HCT116 (cell line): ENCODE data around the gene TNFRSF21. TPM values are rescaled to one million over a fixed set of nuclear protein-coding genes. Genes with fewer than 3 reads are reported as not detected.

Source experiments
- ATAC-seq: fragments of 200-7000 bp; cut with Tn5 transposase; 2 replicates; pipeline ENCODE4 v1.9.1; 2020; ENCODE audit warnings: mild to moderate bottlenecking, moderate library complexity
- BruUV-seq: library from RNA; stranded (reverse); fragments of 400-500 nt; replicated peaks from 2 replicates; lab custom pipeline; 2021; lab: Mats Ljungman, UMichigan
- CTCF ChIA-PET: fragments of 300-600 bp; sonication (Branson Sonifier 250); formaldehyde crosslinking; loops from one replicate; lab custom pipeline; 2021; ENCODE audit warnings: antibody characterized with exemption; lab: Charles Lee
- POLR2A ChIA-PET: fragments of 300-600, 350-600 bp; sonication (Branson Sonifier 250); formaldehyde crosslinking; loops from one replicate; lab custom pipeline; 2021; ENCODE audit warnings: antibody characterized with exemption; lab: Charles Lee
- RAD21 ChIA-PET, 2 experiments: fragments of 300-600 bp; sonication (Branson Sonifier 250); formaldehyde crosslinking; loops; one replicate each; lab custom pipeline; 2023; ENCODE audit warnings: low total read pairs in 2 of 2; ENCODE audit not compliant: uncharacterized antibody in 2 of 2, unreplicated experiment in 2 of 2, low non-redundant PET in 1 of 2; lab: Charles Lee
- DNase-seq: peaks from one replicate; pipeline ENCODE4 v3.0.0-alpha.2; 2010; ENCODE audit warnings: low read depth, low spot score
- H2AFZ ChIP-seq: fragments of 200-600 bp; shearing (Covaris generic), sonication (generic); 2 replicates; pipeline ENCODE4 v1.6.1; 2017; ENCODE audit warnings: low read depth, mixed run types, mixed read lengths, antibody characterized with exemption, low read length; ENCODE audit not compliant: poor library complexity, severe bottlenecking
- H3K27ac ChIP-seq: 2 replicates; pipeline ENCODE4 v1.5.1; 2012; ENCODE audit warnings: low read depth, low read length
- H3K27me3 ChIP-seq: fragments of 200-600 bp; sonication (generic); 2 replicates; pipeline ENCODE4 v1.6.1; 2016; ENCODE audit warnings: mixed run types, low read length, mixed read lengths; ENCODE audit not compliant: insufficient read depth
- H3K36me3 ChIP-seq, 2 experiments: fragments of 200-500 bp in 1 of 2; fragments of 200-600 bp in 1 of 2; sonication (Bioruptor generic) in 1 of 2; sonication (generic) in 1 of 2; 2 replicates each; pipeline versions ENCODE4 v1.5.1 to v1.6.1; 2014 to 2016; ENCODE audit warnings: low read length in 2 of 2, inconsistent platforms in 1 of 2, mixed read lengths in 1 of 2, mixed run types in 1 of 2; ENCODE audit not compliant: insufficient read depth in 2 of 2, control insufficient read depth in 1 of 2
- H3K4me1 ChIP-seq, 2 experiments: fragments of 200-600 bp in 1 of 2; sonication (generic) in 1 of 2; 2 replicates each; pipeline versions ENCODE4 v1.5.1 to v1.6.1; 2012 to 2017; ENCODE audit warnings: low read length in 2 of 2, inconsistent platforms in 1 of 2, mild to moderate bottlenecking in 1 of 2, mixed read lengths in 1 of 2, mixed run types in 1 of 2, moderate library complexity in 1 of 2; ENCODE audit not compliant: insufficient read depth in 2 of 2, control insufficient read depth in 1 of 2
- H3K4me2 ChIP-seq: fragments of 200-600 bp; sonication (generic); 2 replicates; pipeline ENCODE4 v1.6.1; 2017; ENCODE audit warnings: mixed run types, low read length, mixed read lengths
- H3K4me3 ChIP-seq, 2 experiments: fragments of 200-600 bp in 1 of 2; sonication (generic) in 1 of 2; replicated peaks in 1 of 2; 2 replicates each; pipeline ENCODE4 v1.5.1; 2011 to 2016; ENCODE audit warnings: low read length in 2 of 2, control low read depth in 1 of 2, low read depth in 1 of 2, mild to moderate bottlenecking in 1 of 2, mixed read lengths in 1 of 2, mixed run types in 1 of 2
- H3K79me2 ChIP-seq: fragments of 200-600 bp; sonication (generic); 2 replicates; pipeline ENCODE4 v1.6.1; 2017; ENCODE audit warnings: mild to moderate bottlenecking, mixed run types, low read length, moderate library complexity, mixed read lengths; ENCODE audit not compliant: insufficient read depth
- H3K9ac ChIP-seq: fragments of 200-600 bp; sonication (generic); 2 replicates; pipeline ENCODE4 v1.6.1; 2016; ENCODE audit warnings: low read length, mixed read lengths
- H3K9me2 ChIP-seq: fragments of 200-600 bp; sonication (generic), shearing (Covaris generic); 2 replicates; pipeline ENCODE4 v1.6.1; 2017; ENCODE audit warnings: mixed run types, mild to moderate bottlenecking, moderate library complexity; ENCODE audit not compliant: insufficient read depth
- H3K9me3 ChIP-seq, 2 experiments: fragments of 200-500 bp in 1 of 2; fragments of 200-600 bp in 1 of 2; sonication (Bioruptor generic) in 1 of 2; sonication (generic) in 1 of 2; 2 replicates each; pipeline ENCODE4 v1.6.1; 2014 to 2017; ENCODE audit warnings: low read length in 2 of 2, mixed read lengths in 2 of 2, inconsistent platforms in 1 of 2, low read depth in 1 of 2, mild to moderate bottlenecking in 1 of 2, mixed run types in 1 of 2, moderate library complexity in 1 of 2; ENCODE audit not compliant: control insufficient read depth in 1 of 2, insufficient read depth in 1 of 2
- H4K20me1 ChIP-seq: fragments of 200-600 bp; sonication (generic), shearing (Covaris generic); 2 replicates; pipeline ENCODE4 v1.6.1; 2017; ENCODE audit warnings: mixed run types, mild to moderate bottlenecking, moderate library complexity; ENCODE audit not compliant: insufficient read depth
- ATF3 ChIP-seq: IDR thresholded peaks from 2 replicates; pipeline ENCODE4 v1.6.1; 2012
- CBX3 ChIP-seq: IDR thresholded peaks from 2 replicates; pipeline ENCODE4 v1.6.1; 2012; ENCODE audit warnings: low read depth
- CEBPB ChIP-seq: IDR thresholded peaks from 2 replicates; pipeline ENCODE4 v1.6.1; 2012; ENCODE audit warnings: low read depth
- CTCF ChIP-seq, 3 experiments: fragments of 200-600 bp in 1 of 3; sonication (generic) in 1 of 3; IDR thresholded peaks in 2 of 3; conservative IDR thresholded peaks in 1 of 3; 2 replicates each; pipeline ENCODE4 v1.5.1; 2012 to 2017; ENCODE audit warnings: low read depth in 2 of 3, low read length in 2 of 3, antibody characterized with exemption in 1 of 3, borderline replicate concordance in 1 of 3, control low read depth in 1 of 3, mild to moderate bottlenecking in 1 of 3, mixed read lengths in 1 of 3, mixed run types in 1 of 3, moderate library complexity in 1 of 3; ENCODE audit not compliant: insufficient read depth in 1 of 3
- ELF1 ChIP-seq: IDR thresholded peaks from 2 replicates; pipeline ENCODE4 v1.6.1; 2012; ENCODE audit warnings: low read depth, borderline replicate concordance
- EZH2 ChIP-seq: fragments of 200-600 bp; sonication (generic); IDR thresholded peaks from 2 replicates; pipeline ENCODE4 v1.6.1; 2017; ENCODE audit warnings: antibody characterized with exemption, mixed run types
- EZH2phosphoT487 ChIP-seq: fragments of 200-600 bp; IDR thresholded peaks from 2 replicates; pipeline ENCODE4 v1.6.1; 2018; ENCODE audit warnings: antibody characterized with exemption, borderline replicate concordance
- FOSL1 ChIP-seq: IDR thresholded peaks from 2 replicates; pipeline ENCODE4 v1.6.1; 2012; ENCODE audit warnings: low read depth
- JUND ChIP-seq: IDR thresholded peaks from 2 replicates; pipeline ENCODE4 v1.6.1; 2012
- MAX ChIP-seq: IDR thresholded peaks from 2 replicates; pipeline ENCODE4 v1.6.1; 2012
- POLR2A ChIP-seq: IDR thresholded peaks from 2 replicates; pipeline ENCODE4 v1.7.0; 2011; ENCODE audit warnings: borderline replicate concordance; ENCODE audit not compliant: insufficient read depth, insufficient read length; ENCODE audit errors: extremely low read depth
- POLR2AphosphoS5 ChIP-seq: IDR thresholded peaks from 2 replicates; pipeline ENCODE4 v1.6.1; 2011; ENCODE audit warnings: mild to moderate bottlenecking, low read depth, low read length, moderate library complexity
- RAD21 ChIP-seq: IDR thresholded peaks from 2 replicates; pipeline ENCODE4 v1.6.1; 2012; ENCODE audit warnings: low read depth, mild to moderate bottlenecking
- SIN3A ChIP-seq: IDR thresholded peaks from 2 replicates; pipeline ENCODE4 v1.6.1; 2012; ENCODE audit warnings: low read depth
- SP1 ChIP-seq: IDR thresholded peaks from 2 replicates; pipeline ENCODE4 v1.6.1; 2012; ENCODE audit warnings: low read depth
- TCF7L2 ChIP-seq: IDR thresholded peaks from 2 replicates; pipeline ENCODE4 v1.7.0; 2011; ENCODE audit warnings: borderline replicate concordance, inconsistent platforms; ENCODE audit not compliant: insufficient read depth, insufficient read length; ENCODE audit errors: extremely low read depth
- YY1 ChIP-seq: IDR thresholded peaks from 2 replicates; pipeline ENCODE4 v1.6.1; 2011; ENCODE audit warnings: low read length, low read depth, moderate library complexity, mild to moderate bottlenecking; ENCODE audit not compliant: insufficient replicate concordance; ENCODE audit errors: extremely low read depth
- ZBTB33 ChIP-seq: IDR thresholded peaks from 2 replicates; pipeline ENCODE4 v1.6.1; 2011; ENCODE audit warnings: mild to moderate bottlenecking, low read length, moderate library complexity; ENCODE audit not compliant: insufficient replicate concordance; ENCODE audit errors: extremely low read depth
- ZFX ChIP-seq: fragments of 450-650 bp; IDR thresholded peaks from 2 replicates; pipeline ENCODE4 v1.6.1; 2017
- ZNF274 ChIP-seq: fragments of 200-500 bp; sonication (Bioruptor generic); IDR thresholded peaks from 2 replicates; pipeline ENCODE4 v1.6.1; 2014; ENCODE audit warnings: mild to moderate bottlenecking, low read depth, low read length, inconsistent platforms
- intact Hi-C: fragments of 100-400 bp; cut with micrococcal nuclease; formaldehyde crosslinking; loops from 2 replicates; pipeline ENCODE4 v1.10.0; 2022
- total RNA-seq: library from RNA; stranded (reverse); gene quantifications from one replicate; pipeline ENCODE4 v1.2.1, GENCODE V29; 2021; ENCODE audit not compliant: unreplicated experiment

Gene TNFRSF21
- total RNA-seq, 1 experiment from 2014 or later = 48.3 TPM

DNA sequence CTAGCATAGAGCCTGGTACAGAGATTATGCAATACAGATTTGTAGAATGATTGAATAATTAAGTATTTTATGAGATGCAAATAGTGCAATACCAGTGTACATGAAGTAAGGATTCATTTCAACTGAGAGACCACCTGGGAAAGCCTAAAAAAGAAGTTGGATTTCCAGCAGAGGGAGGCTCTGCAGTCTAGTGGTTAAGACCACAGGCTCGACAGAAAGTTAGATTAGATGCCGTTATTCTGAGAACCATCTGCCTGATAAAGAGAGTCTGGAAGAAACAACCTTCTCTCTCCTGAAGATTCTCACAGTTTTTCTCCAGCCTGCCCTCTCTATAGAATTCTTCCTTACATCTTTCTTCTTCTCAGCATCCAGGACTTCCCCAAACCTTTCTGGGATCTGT lies 13.6 kb upstream of the TNFRSF21 start:
- Histone ChIP-seq H3K4me1 (no peaks in the 10 kb centered on the region), H3K27ac (no peak overlapping the region), H3K27me3 (no peaks in the 10 kb centered on the region), H2AFZ (no peak overlapping the region), H3K9ac (no peak overlapping the region), H4K20me1 (no peaks in the 10 kb centered on the region), H3K36me3 (no peaks in the 10 kb centered on the region), H3K9me3 (no peaks in the 10 kb centered on the region), H3K4me2 (no peak overlapping the region), H3K79me2 (no peaks in the 10 kb centered on the region), H3K9me2 (no peaks in the 10 kb centered on the region), H3K4me3 (no peak overlapping the region)
- RAD21 ChIA-PET = no interaction called here
- TF ChIP-seq EZH2 = no peak
- no peak for TF ChIP-seq ELF1
- TF ChIP-seq ZNF274 = no peak
- no peak for TF ChIP-seq JUND
- TF ChIP-seq POLR2AphosphoS5 = no peak
- TF ChIP-seq EZH2phosphoT487 = no peak
- no peak for TF ChIP-seq TCF7L2
- TF ChIP-seq ZBTB33 = no peak
- no peak for TF ChIP-seq CEBPB
- TF ChIP-seq ATF3 = no peak
- no peak for TF ChIP-seq RAD21
- no peak for TF ChIP-seq SP1
- TF ChIP-seq ZFX = no peak
- TF ChIP-seq CTCF (IDR thresholded peaks at IDR 0.05 in 2 of 3, conservative IDR thresholded peaks at IDR 0.05 in 1 of 3; ENCODE audit: borderline replicate concordance in 1 of 3, insufficient read depth in 1 of 3, low read depth in 2 of 3, low read length in 2 of 3) = no peak
- no peak for TF ChIP-seq CBX3
- TF ChIP-seq MAX = no peak
- no peak for TF ChIP-seq SIN3A
- TF ChIP-seq FOSL1 = no peak
- no peak for TF ChIP-seq YY1
- no peak for TF ChIP-seq POLR2A
- BruUV-seq = no TSS peak
- CTCF ChIA-PET = no interaction called here
- intact Hi-C loops = no loop called here
- no peak for DNase-seq
- no peak for ATAC-seq
- POLR2A ChIA-PET = no interaction called here
